ENCODE data around the gene C19orf12. TPM values are rescaled to one million over a fixed set of nuclear protein-coding genes. Genes with fewer than 3 reads are reported as not detected.

Gene C19orf12
- total and polyA plus RNA-seq, 2 experiments from 2014 or later: 11.4 to 17.2 TPM

- no peak for TF ChIP-seq ZNF331 (CRISPR knock-in tag; IDR thresholded peaks at IDR 0.05; ENCODE audit: low read depth)
- TF ChIP-seq CREB1 (CRISPR knock-in tag; IDR thresholded peaks at IDR 0.05; ENCODE audit: low read depth): no peak
- TF ChIP-seq JUNB (IDR thresholded peaks at IDR 0.05; ENCODE audit: unreplicated experiment): no peak
- no peak for TF ChIP-seq STAT1 (IDR thresholded peaks at IDR 0.05; ENCODE audit: unreplicated experiment)
- TF ChIP-seq ZNF114 (CRISPR knock-in tag; IDR thresholded peaks at IDR 0.05): no peak
- TF ChIP-seq ETS1 (IDR thresholded peaks at IDR 0.05): no peak
- no peak for TF ChIP-seq ZNF462 (CRISPR knock-in tag; IDR thresholded peaks at IDR 0.05)
- no peak for TF ChIP-seq POLR2AphosphoS5 (IDR thresholded peaks at IDR 0.05; ENCODE audit: low read depth)
- TF ChIP-seq EZH2phosphoT487 (IDR thresholded peaks at IDR 0.05; ENCODE audit: unreplicated experiment): no peak
- TF ChIP-seq CTCF (conservative IDR thresholded peaks at IDR 0.05; ENCODE audit: low read depth in 2 of 2): no peak
- no peak for TF ChIP-seq NANOG (IDR thresholded peaks at IDR 0.05; ENCODE audit: borderline replicate concordance)
- no peak for TF ChIP-seq EZH2 (IDR thresholded peaks at IDR 0.05; ENCODE audit: low read depth, unreplicated experiment)
- TF ChIP-seq REST (IDR thresholded peaks at IDR 0.05; ENCODE audit: unreplicated experiment): no peak
- no peak for DNase-seq (ENCODE audit: low spot score)
- H3K9me3 Mint-ChIP-seq: no peaks in the 10 kb centered on the region; the same call in 1 of the 3 replicates
- H3K9me2 ChIP-seq (ENCODE audit: insufficient read depth): no peaks in the 10 kb centered on the region
- no peaks in the 10 kb centered on the region for H3K27me3 ChIP-seq (ENCODE audit: insufficient read depth)
- H3K27me3 Mint-ChIP-seq (ENCODE audit: insufficient read depth, low read depth, poor library complexity): peaks cover 11% of the 10 kb centered on the region
- H3K27ac Mint-ChIP-seq: no peak overlapping the region
- H3K79me2 ChIP-seq (replicated peaks; ENCODE audit: insufficient read depth): no peaks in the 10 kb centered on the region
- no peaks in the 10 kb centered on the region for H4K20me1 ChIP-seq (replicated peaks; ENCODE audit: insufficient read depth)
- no peak overlapping the region for H3K4me3 ChIP-seq
- H3K4me1 ChIP-seq (ENCODE audit: insufficient read depth): no peaks in the 10 kb centered on the region
- no peaks in the 10 kb centered on the region for H3K36me3 ChIP-seq (ENCODE audit: insufficient read depth)
- no peaks in the 10 kb centered on the region for H3F3A ChIP-seq (replicated peaks; ENCODE audit: low read depth)
- peaks cover under 1% of the 10 kb centered on the region; the same call in 1 of the 3 replicates for H3K36me3 Mint-ChIP-seq (ENCODE audit: low read depth)
- no peak overlapping the region for H3K4me3 Mint-ChIP-seq
- H3K27ac ChIP-seq (ENCODE audit: low read depth): no peak overlapping the region
- H2AFZ ChIP-seq: no peak overlapping the region
- H3K4me2 ChIP-seq: no peak overlapping the region
- no peak for ATAC-seq
- H3K4me1 Mint-ChIP-seq: peaks cover 4% of the 10 kb centered on the region
These were observed 34.1 kb downstream of the C19orf12 start for GRCh38 chr19:29680937-29681336.
